ENCODE data around the gene CFC1.
"Not testable (repeated sequence)": the region's sequence is repeated elsewhere in the genome, so short reads cannot be mapped to it uniquely, and the experiment has no call there.

DNA sequence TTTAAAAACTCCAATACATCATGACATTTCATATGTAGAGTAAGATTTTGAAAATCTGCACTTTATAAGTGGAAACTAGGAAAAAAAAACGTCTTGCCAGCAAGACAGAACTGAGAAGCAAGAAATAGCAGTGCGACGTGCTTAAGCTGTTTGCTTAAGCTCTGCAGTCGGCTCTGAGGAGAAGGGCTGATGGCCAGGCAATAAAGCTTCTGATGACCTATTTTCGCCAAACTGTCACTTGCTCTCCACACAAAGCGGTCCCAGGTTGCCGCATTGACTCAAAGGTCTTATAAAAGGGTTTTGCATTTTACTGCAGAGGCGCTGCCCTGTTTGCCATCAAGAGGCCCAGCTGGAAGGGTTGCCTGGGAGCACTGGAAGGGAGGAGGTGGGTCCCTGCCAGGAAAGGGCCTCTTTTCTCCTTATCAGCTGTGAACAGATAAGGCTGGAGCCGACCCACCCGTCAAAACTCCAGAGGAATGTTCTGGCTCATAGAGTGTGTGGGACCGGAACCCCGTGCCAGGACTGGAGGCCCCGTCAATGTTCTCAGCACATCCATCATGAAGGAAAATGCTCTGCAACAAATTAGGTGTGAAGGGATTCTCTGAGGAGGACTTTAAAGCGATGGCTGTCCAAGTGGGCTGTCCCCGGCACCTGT, 2.4 kb upstream of the CFC1 start:
- TF ChIP-seq, protein P1, sequence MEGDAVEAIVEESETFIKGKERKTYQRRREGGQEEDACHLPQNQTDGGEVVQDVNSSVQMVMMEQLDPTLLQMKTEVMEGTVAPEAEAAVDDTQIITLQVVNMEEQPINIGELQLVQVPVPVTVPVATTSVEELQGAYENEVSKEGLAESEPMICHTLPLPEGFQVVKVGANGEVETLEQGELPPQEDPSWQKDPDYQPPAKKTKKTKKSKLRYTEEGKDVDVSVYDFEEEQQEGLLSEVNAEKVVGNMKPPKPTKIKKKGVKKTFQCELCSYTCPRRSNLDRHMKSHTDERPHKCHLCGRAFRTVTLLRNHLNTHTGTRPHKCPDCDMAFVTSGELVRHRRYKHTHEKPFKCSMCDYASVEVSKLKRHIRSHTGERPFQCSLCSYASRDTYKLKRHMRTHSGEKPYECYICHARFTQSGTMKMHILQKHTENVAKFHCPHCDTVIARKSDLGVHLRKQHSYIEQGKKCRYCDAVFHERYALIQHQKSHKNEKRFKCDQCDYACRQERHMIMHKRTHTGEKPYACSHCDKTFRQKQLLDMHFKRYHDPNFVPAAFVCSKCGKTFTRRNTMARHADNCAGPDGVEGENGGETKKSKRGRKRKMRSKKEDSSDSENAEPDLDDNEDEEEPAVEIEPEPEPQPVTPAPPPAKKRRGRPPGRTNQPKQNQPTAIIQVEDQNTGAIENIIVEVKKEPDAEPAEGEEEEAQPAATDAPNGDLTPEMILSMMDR (IDR thresholded peaks at IDR 0.05), result not testable (repeated sequence)
- not testable (repeated sequence) for TF ChIP-seq POLR2A (IDR thresholded peaks at IDR 0.05)

All from uterus (tissue), 2 donors.